Mesenchymal stem cell (in vitro differentiated cells and primary cell): Measurements from ENCODE around the gene FBXL17.

Source experiments
- DNase-seq: peaks from one replicate; pipeline ENCODE4 v3.0.0-alpha.2; 2013
- H2AFZ ChIP-seq: one replicate; pipeline ENCODE4 v1.6.1; 2013; ENCODE audit warnings: low read depth, mild to moderate bottlenecking, control low read depth, inconsistent platforms, low read length, moderate library complexity
- H2AK5ac ChIP-seq: 2 replicates; pipeline ENCODE4 v1.6.1; 2013; ENCODE audit warnings: low read length, moderate library complexity, mild to moderate bottlenecking, inconsistent platforms; ENCODE audit not compliant: severe bottlenecking
- H2BK120ac ChIP-seq: one replicate; pipeline ENCODE4 v1.6.1; 2013; ENCODE audit warnings: low read depth, mild to moderate bottlenecking, inconsistent platforms, low read length, moderate library complexity
- H2BK12ac ChIP-seq, 2 experiments: one replicate each; pipeline ENCODE4 v1.6.1; 2013; ENCODE audit warnings: inconsistent platforms in 2 of 2, low read length in 2 of 2, mild to moderate bottlenecking in 2 of 2, moderate library complexity in 2 of 2, control low read depth in 1 of 2
- H2BK15ac ChIP-seq: one replicate; pipeline ENCODE4 v1.6.1; 2013; ENCODE audit warnings: mild to moderate bottlenecking, low read depth, inconsistent platforms; ENCODE audit not compliant: poor library complexity, severe bottlenecking
- H2BK5ac ChIP-seq: 2 replicates; pipeline ENCODE4 v1.6.1; 2013; ENCODE audit warnings: low read depth, mild to moderate bottlenecking, low read length, control low read depth, inconsistent platforms; ENCODE audit not compliant: poor library complexity, severe bottlenecking
- H3K14ac ChIP-seq, 2 experiments: one replicate each; pipeline ENCODE4 v1.6.1; 2013; ENCODE audit warnings: inconsistent platforms in 2 of 2, low read length in 2 of 2, control low read depth in 1 of 2, mild to moderate bottlenecking in 1 of 2, moderate library complexity in 1 of 2
- H3K18ac ChIP-seq, 2 experiments: one replicate each; pipeline ENCODE4 v1.6.1; 2013; ENCODE audit warnings: inconsistent platforms in 2 of 2, low read length in 2 of 2, control low read depth in 1 of 2, low read depth in 1 of 2, mild to moderate bottlenecking in 1 of 2
- H3K23ac ChIP-seq, 2 experiments: one replicate each; pipeline ENCODE4 v1.6.1; 2013; ENCODE audit warnings: inconsistent platforms in 2 of 2, low read length in 2 of 2, mild to moderate bottlenecking in 2 of 2, moderate library complexity in 2 of 2, control low read depth in 1 of 2
- H3K27ac ChIP-seq: 2 replicates; pipeline ENCODE4 v1.5.1; 2013; ENCODE audit warnings: mild to moderate bottlenecking, moderate library complexity, low read length, control low read depth, inconsistent platforms; ENCODE audit not compliant: poor library complexity, severe bottlenecking
- H3K27me3 ChIP-seq, 2 experiments: 2 replicates each; pipeline versions ENCODE4 v1.6.1 to v1.7.0; 2013; ENCODE audit warnings: low read length in 2 of 2, mild to moderate bottlenecking in 2 of 2, moderate library complexity in 2 of 2, control low read depth in 1 of 2, inconsistent platforms in 1 of 2; ENCODE audit not compliant: control insufficient read depth in 1 of 2, insufficient read depth in 1 of 2
- H3K36me3 ChIP-seq, 2 experiments: 2 replicates each; pipeline versions ENCODE4 v1.6.1 to v1.7.0; 2013; ENCODE audit warnings: low read length in 2 of 2, control low read depth in 1 of 2, inconsistent platforms in 1 of 2, low read depth in 1 of 2, mild to moderate bottlenecking in 1 of 2; ENCODE audit not compliant: insufficient read depth in 2 of 2, control insufficient read depth in 1 of 2
- H3K4ac ChIP-seq, 2 experiments: one replicate each; pipeline ENCODE4 v1.6.1; 2013; ENCODE audit warnings: inconsistent platforms in 2 of 2, low read length in 2 of 2, mild to moderate bottlenecking in 2 of 2, moderate library complexity in 2 of 2, control low read depth in 1 of 2, low read depth in 1 of 2
- H3K4me1 ChIP-seq: 2 replicates; pipeline ENCODE4 v1.6.1; 2013; ENCODE audit warnings: low read depth, low read length, control low read depth; ENCODE audit not compliant: control insufficient read depth, insufficient read depth
- H3K4me2 ChIP-seq: 2 replicates; pipeline ENCODE4 v1.6.1; 2013; ENCODE audit warnings: low read length, mild to moderate bottlenecking, inconsistent platforms; ENCODE audit not compliant: poor library complexity, severe bottlenecking
- H3K4me3 ChIP-seq, 2 experiments: 2 replicates each; pipeline versions ENCODE4 v1.5.1 to v1.7.0; 2013; ENCODE audit warnings: low read length in 2 of 2, mild to moderate bottlenecking in 2 of 2, control low read depth in 1 of 2, low read depth in 1 of 2; ENCODE audit not compliant: insufficient read depth in 1 of 2
- H3K79me1 ChIP-seq: replicated peaks from 2 replicates; pipeline ENCODE4 v1.6.1; 2013; ENCODE audit warnings: mild to moderate bottlenecking, control low read depth, low read length, inconsistent platforms; ENCODE audit not compliant: poor library complexity, severe bottlenecking
- H3K9ac ChIP-seq: 2 replicates; pipeline ENCODE4 v1.7.0; 2013; ENCODE audit warnings: mild to moderate bottlenecking, low read length, moderate library complexity
- H3K9me3 ChIP-seq: 2 replicates; pipeline ENCODE4 v1.7.0; 2013; ENCODE audit warnings: mild to moderate bottlenecking, low read length; ENCODE audit not compliant: control insufficient read depth
- H4K8ac ChIP-seq: one replicate; pipeline ENCODE4 v1.6.1; 2013; ENCODE audit warnings: inconsistent platforms, mild to moderate bottlenecking, low read length, moderate library complexity
- H4K91ac ChIP-seq: one replicate; pipeline ENCODE4 v1.6.1; 2013; ENCODE audit warnings: mild to moderate bottlenecking, low read length, inconsistent platforms
- WGBS: methylation state at CpG from one replicate; pipeline ENCODE4 v1.1.7; 2013; ENCODE audit warnings: mixed read lengths; 5-methylcytosine and 5-hydroxymethylcytosine counted together

FBXL17 gene

GRCh38 chr5:107867266-107867665, 514.6 kb downstream of the FBXL17 start:
- no peak for DNase-seq
- H3K4me3 ChIP-seq: no peak overlapping the region
- H4K91ac ChIP-seq: no peak overlapping the region
- no peak overlapping the region for H2BK15ac ChIP-seq
- H3K4me2 ChIP-seq: no peak overlapping the region
- peaks cover 6% of the 10 kb centered on the region for H3K4me1 ChIP-seq
- no peak overlapping the region for H2BK12ac ChIP-seq
- no peak overlapping the region for H3K14ac ChIP-seq
- no peak overlapping the region for H2BK5ac ChIP-seq
- H3K9me3 ChIP-seq: no peaks in the 10 kb centered on the region
- H3K4ac ChIP-seq: no peak overlapping the region
- H2AK5ac ChIP-seq: no peak overlapping the region
- H3K79me1 ChIP-seq: no peaks in the 10 kb centered on the region
- WGBS: 96% methylated on average over 2 of the region's 2 CpGs
- no peak overlapping the region for H3K23ac ChIP-seq
- no peaks in the 10 kb centered on the region for H3K27me3 ChIP-seq
- no peak overlapping the region for H2AFZ ChIP-seq
- no peak overlapping the region for H2BK120ac ChIP-seq
- no peak overlapping the region for H3K9ac ChIP-seq
- no peak overlapping the region for H4K8ac ChIP-seq
- H3K27ac ChIP-seq: no peak overlapping the region
- H3K36me3 ChIP-seq: no peaks in the 10 kb centered on the region
- H3K18ac ChIP-seq: no peak overlapping the region

- Histone ChIP-seq H3K27ac (no peak overlapping the region), H3K4me2 (no peak overlapping the region), H3K4me3 (no peak overlapping the region), H3K9me3 (no peaks in the 10 kb centered on the region), H3K36me3 (peaks cover 3 to 7% of the 10 kb centered on the region in 2 experiments), H4K91ac (no peak overlapping the region), H3K18ac (no peak overlapping the region), H2AFZ (no peak overlapping the region), H2BK120ac (no peak overlapping the region), H3K14ac (no peak overlapping the region), H3K23ac (no peak overlapping the region), H2BK12ac (no peak overlapping the region), H2AK5ac (no peak overlapping the region), H3K79me1 (no peaks in the 10 kb centered on the region), H4K8ac (no peak overlapping the region), H2BK5ac (no peak overlapping the region), H3K27me3 (no peaks in the 10 kb centered on the region), H3K4ac (no peak overlapping the region), H2BK15ac (no peak overlapping the region), H3K9ac (no peak overlapping the region), H3K4me1 (peaks cover 6% of the 10 kb centered on the region)
- WGBS: no CpG with 5 or more reads among the region's 2 CpGs
- peak; percentile 82 for DNase-seq
These were observed 517.1 kb downstream of the FBXL17 start for GRCh38 chr5:107864793-107865192.

GRCh38 chr5:107863125-107863524, 518.8 kb downstream of the FBXL17 start:
- Histone ChIP-seq H4K8ac (no peak overlapping the region), H3K9ac (no peak overlapping the region), H3K4me2 (no peak overlapping the region), H2BK5ac (no peak overlapping the region), H2BK120ac (no peak overlapping the region), H3K18ac (no peak overlapping the region), H2BK12ac (no peak overlapping the region), H2AFZ (no peak overlapping the region), H3K4me3 (no peak overlapping the region), H2BK15ac (no peak overlapping the region), H3K36me3 (peaks cover 3 to 7% of the 10 kb centered on the region in 2 experiments), H3K79me1 (no peaks in the 10 kb centered on the region), H3K27me3 (no peaks in the 10 kb centered on the region), H4K91ac (no peak overlapping the region), H3K4ac (no peak overlapping the region), H3K9me3 (no peaks in the 10 kb centered on the region), H3K14ac (no peak overlapping the region), H2AK5ac (no peak overlapping the region), H3K23ac (no peak overlapping the region), H3K27ac (no peak overlapping the region), H3K4me1 (no peaks in the 10 kb centered on the region)
- DNase-seq: no peak
- WGBS: no CpG with 5 or more reads among the region's 2 CpGs

GRCh38 chr5:107861565-107861964, 520.3 kb downstream of the FBXL17 start:
- Histone ChIP-seq H2AK5ac (no peak overlapping the region), H3K36me3 (peaks cover 3 to 7% of the 10 kb centered on the region in 2 experiments), H3K9me3 (no peaks in the 10 kb centered on the region), H3K18ac (no peak overlapping the region), H3K14ac (no peak overlapping the region), H3K23ac (no peak overlapping the region), H3K4me1 (no peaks in the 10 kb centered on the region), H3K27ac (no peak overlapping the region), H3K4me3 (no peak overlapping the region), H3K79me1 (no peaks in the 10 kb centered on the region), H3K9ac (no peak overlapping the region), H3K4me2 (no peak overlapping the region), H4K91ac (peak overlapping the region; percentile 68), H2BK5ac (no peak overlapping the region), H2AFZ (no peak overlapping the region), H3K27me3 (no peaks in the 10 kb centered on the region), H2BK12ac (no peak overlapping the region), H2BK15ac (no peak overlapping the region), H3K4ac (no peak overlapping the region), H2BK120ac (no peak overlapping the region), H4K8ac (no peak overlapping the region)
- DNase-seq: no peak
- 91% methylated on average over 11 of the region's 12 CpGs for WGBS
